Endothelial cell of umbilical vein (primary cell): ENCODE data around the gene GPHA2.

Source experiments
- EZH2 ChIP-seq: IDR thresholded peaks from 2 replicates; pipeline ENCODE4 v1.6.1; 2012; ENCODE audit warnings: borderline replicate concordance, low read depth, mild to moderate bottlenecking, moderate library complexity, low read length, inconsistent platforms; ENCODE audit not compliant: severe bottlenecking
- FOS ChIP-seq: IDR thresholded peaks from 2 replicates; pipeline ENCODE4 v1.6.1; 2011; ENCODE audit warnings: mild to moderate bottlenecking, low read length, moderate library complexity, borderline replicate concordance; ENCODE audit not compliant: insufficient read depth
- POLR2AphosphoS5 ChIP-seq: IDR thresholded peaks from 2 replicates; pipeline ENCODE4 v1.6.1; 2012; ENCODE audit warnings: low read depth, mild to moderate bottlenecking, control low read depth, low read length, moderate library complexity; ENCODE audit not compliant: insufficient read depth
- TF ChIP-seq, protein P1 (sequence below), 2 donors: IDR thresholded peaks; 1 replicate in 1 of 2; 2 replicates in 1 of 2; pipeline ENCODE4 v1.5.1; 2011; ENCODE audit warnings: low read length in 2 of 2, mild to moderate bottlenecking in 2 of 2, moderate library complexity in 2 of 2, control low read depth in 1 of 2, inconsistent platforms in 1 of 2, low read depth in 1 of 2; ENCODE audit not compliant: insufficient read depth in 1 of 2; ENCODE audit errors: extremely low read depth in 1 of 2

DNA sequence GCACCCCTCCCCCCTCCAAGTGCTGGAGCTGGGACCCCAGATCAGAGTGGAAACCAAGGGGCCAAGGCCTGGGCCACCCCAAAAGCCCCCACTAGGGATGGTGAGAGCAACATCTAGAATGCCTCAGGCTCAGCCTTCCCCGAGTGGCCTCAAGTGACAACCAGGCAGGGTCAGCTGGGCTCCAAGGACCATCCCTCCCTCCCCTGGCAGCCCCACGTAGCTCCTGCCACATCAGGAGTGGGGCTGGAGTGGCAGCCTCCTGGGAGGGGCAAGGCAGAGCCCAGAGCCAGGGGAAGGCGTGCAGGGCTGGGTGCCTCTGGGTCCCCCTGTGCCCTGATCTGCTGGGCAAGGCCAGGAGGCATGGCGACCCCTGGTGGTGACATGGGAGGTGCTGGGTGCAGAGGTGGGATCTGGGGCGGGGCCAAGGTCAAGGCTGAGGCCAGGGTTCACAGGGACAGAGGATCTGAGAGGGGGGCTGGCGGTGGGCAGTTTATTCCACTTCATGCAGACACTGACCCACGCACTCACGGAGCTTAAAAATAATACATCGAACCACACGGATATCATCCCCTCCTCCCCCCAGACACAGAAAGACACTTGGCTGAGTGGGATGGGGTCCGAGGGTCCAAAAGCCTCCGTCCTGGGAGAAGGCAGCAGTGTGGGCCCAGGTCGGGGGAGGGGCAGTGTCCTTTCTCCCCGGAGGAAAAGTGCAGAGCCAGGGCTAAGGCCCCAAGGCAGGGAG is 41.5 kb downstream of the GPHA2 start:
- TF ChIP-seq POLR2AphosphoS5 (no peak), FOS (no peak), EZH2 (no peak)
- TF ChIP-seq, protein P1, sequence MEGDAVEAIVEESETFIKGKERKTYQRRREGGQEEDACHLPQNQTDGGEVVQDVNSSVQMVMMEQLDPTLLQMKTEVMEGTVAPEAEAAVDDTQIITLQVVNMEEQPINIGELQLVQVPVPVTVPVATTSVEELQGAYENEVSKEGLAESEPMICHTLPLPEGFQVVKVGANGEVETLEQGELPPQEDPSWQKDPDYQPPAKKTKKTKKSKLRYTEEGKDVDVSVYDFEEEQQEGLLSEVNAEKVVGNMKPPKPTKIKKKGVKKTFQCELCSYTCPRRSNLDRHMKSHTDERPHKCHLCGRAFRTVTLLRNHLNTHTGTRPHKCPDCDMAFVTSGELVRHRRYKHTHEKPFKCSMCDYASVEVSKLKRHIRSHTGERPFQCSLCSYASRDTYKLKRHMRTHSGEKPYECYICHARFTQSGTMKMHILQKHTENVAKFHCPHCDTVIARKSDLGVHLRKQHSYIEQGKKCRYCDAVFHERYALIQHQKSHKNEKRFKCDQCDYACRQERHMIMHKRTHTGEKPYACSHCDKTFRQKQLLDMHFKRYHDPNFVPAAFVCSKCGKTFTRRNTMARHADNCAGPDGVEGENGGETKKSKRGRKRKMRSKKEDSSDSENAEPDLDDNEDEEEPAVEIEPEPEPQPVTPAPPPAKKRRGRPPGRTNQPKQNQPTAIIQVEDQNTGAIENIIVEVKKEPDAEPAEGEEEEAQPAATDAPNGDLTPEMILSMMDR (IDR thresholded peaks at IDR 0.05; ENCODE audit: extremely low read depth in 1 of 2, insufficient read depth in 1 of 2, low read depth in 1 of 2, low read length in 2 of 2) = peak; percentile 93 to 95
